ENCODE data around the gene SLC30A3. TPM values are rescaled to one million over a fixed set of nuclear protein-coding genes. Genes with fewer than 3 reads are reported as not detected.
A peak's percentile ranks its signal among the peaks of the same experiment; 100 is the strongest.

Gene SLC30A3
- total RNA-seq, 1 experiment from 2014 or later: not detected

DNA sequence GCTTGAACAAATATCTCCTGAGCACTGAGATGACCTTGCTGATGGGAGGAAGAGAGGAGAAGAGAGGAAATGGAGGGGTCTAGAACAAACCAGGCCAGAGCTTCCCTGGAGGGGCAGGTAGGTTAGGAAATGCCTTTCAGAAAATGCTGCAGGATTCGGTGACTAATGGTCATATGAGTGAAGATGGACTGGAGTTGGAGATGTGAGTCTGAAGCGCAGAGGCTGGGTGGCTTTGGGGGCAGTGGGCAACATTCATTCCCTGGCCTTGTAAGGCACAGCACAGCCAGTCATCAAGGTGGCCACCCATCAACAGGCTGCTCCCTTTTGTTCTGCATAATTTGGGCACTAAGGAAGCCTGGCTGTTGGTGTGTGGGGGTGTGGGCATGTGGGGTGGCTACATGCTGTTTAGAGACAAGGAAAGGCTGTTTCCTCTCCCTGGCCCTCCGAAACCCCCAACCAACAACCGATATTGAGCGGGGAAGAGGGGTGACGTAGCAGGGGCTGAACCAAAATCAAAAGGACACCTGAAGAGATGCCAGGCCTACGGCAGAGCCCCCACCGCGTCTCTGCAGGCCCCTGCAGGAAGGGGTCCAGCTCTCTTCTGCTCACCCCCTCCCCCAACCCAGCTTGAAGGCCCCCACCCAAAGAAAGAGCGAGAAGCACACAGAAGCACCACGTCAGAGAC is 1.5 kb downstream of the SLC30A3 start:
- DNase-seq (ENCODE audit: low read depth): no peak

DNA sequence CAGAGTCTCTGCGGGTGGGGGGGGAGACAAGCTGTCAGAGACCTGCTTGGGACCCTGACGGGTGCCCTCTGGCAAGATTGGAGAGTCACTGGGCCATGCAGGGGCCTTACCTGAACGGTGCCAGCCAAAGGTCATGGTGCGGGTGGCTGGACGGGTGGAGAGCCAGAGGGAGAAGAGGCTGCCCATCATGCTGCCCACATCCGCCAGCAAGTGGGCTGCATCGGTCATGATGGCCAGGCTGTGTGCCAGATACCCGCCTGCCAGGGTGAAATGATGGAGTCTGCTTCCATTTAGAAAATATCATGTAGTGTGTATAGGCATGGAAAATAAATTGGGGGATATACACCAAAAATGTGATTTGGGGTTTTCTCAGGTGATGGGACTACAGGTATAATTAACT is 4.8 kb downstream of the SLC30A3 start:
- DNase-seq (ENCODE audit: low read depth): no peak

DNA sequence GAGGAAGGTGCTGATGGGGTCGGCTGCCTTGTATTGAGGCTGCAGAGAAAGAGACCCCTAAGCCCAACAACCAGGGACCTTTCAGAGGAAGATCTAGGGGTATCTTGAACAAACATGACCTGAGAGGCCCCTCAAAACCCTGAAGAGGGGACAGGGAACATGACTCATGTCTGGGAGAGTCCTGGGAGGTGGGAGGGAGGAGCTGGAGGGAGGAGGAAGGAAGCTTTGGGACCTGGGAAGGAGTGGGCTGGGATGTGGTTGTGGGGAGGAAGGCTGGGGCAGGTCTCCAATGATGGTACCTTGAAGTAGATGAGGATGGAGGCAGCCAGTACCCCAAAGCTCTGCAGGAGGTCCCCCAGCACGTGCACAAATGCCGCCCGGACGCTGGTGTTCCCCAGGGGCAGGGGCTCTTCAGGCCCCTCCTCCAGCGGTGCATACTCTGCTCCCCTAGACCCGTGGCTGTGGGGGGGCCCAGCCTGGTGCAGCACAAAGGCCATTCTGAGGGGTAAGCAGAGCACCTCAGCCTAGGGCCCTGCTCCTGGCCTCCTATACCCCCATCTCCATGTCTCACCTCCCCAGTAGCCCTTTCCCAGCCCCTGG is 5.9 kb downstream of the SLC30A3 start:
- DNase-seq (ENCODE audit: low read depth): no peak

DNA sequence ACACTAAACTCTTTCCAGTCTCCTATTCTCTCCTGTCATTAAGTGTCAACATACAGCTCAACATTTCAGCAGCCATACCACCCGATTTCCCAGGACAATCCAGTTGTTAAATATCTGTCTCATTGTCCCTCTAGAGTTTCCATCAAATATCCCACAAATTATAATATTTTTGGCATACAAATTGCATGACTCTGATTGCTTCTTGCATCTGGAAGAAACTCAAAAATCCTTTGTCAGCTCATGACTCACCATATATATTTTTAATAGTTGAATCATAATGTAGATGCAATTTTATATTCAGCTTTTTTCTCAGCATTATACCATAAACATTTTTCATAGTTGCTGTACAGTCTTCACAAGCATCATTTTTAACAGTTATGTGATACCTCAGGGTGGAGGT is 7.2 kb downstream of the SLC30A3 start:
- DNase-seq (ENCODE audit: low read depth): no peak

DNA sequence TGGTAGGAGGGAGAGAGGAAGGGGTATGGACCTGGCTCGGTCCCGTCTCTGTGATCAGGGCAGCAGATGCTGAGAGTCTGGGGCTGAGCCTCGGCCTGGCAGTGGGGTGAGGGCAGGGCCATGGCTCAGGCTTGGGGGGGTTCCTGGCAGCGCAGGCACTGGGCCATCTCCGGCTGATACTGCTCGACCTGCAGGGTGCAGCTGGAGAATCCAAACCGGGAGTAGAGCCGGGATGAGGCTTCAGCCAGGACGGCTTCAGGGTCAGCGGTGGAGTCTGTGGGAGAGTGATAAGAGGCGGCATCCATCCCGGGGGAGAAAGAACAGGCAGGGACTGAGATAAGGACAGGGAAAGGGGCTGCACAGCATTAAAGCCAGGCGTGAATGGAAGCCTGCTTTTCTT is 7.7 kb downstream of the SLC30A3 start:
- no peak for DNase-seq (ENCODE audit: low read depth)

DNA sequence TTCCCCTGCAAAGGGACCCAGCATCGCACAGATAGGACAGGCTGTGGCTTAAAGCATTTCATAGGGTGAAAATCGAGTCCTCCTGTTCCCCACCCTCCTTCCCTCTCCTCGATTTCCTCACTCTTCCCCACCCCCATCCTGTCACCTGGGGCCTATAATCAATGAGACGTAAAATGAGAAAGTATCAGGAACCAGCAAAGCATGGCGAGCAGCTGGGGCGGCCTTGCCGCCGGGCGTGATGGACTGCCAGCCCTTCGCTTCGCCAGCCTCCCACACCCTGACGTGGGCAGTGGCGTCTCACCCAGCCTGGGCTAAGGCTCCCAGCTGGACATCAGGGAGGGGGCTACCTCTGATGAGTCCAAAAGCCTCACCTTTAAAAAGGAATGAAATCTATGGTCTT is 11.1 kb downstream of the SLC30A3 start:
- DNase-seq (ENCODE audit: low read depth): no peak

DNA sequence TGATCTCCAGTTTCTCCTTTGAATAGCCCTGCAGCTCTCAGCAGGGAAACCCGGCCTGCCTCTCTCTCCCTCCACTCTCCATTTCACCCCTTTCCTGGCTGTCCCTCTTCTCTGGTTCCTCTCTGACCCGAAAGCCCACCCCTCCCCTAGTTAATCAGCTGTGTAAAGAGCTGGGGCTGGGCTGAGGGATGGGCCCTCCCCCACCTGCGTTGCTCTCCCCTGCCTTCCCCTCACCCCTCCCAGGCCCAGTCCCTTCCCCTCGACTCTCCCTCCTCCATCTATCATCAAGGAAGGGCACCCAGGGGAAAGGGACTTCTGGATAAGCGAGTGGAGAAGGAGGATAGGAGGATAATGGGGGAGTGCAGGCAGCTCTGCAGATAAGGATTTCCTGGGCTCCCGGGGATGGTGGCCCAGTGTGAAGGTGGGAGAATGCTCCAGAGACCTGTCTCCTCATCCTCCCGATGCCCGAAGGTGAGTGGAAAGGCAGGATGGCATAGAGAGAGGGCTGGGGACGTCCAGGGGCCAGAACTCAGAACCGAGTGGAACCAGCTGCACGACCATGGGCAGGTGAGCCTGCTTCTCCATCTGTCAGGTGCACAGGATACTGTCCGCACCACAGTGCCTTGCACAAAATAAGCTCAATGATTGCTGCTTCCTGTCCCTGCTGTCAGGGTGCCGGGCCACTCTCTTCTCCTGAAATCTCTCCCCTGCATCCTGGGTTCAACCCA is 12.0 kb downstream of the SLC30A3 start:
- no peak for DNase-seq (ENCODE audit: low read depth)

DNA sequence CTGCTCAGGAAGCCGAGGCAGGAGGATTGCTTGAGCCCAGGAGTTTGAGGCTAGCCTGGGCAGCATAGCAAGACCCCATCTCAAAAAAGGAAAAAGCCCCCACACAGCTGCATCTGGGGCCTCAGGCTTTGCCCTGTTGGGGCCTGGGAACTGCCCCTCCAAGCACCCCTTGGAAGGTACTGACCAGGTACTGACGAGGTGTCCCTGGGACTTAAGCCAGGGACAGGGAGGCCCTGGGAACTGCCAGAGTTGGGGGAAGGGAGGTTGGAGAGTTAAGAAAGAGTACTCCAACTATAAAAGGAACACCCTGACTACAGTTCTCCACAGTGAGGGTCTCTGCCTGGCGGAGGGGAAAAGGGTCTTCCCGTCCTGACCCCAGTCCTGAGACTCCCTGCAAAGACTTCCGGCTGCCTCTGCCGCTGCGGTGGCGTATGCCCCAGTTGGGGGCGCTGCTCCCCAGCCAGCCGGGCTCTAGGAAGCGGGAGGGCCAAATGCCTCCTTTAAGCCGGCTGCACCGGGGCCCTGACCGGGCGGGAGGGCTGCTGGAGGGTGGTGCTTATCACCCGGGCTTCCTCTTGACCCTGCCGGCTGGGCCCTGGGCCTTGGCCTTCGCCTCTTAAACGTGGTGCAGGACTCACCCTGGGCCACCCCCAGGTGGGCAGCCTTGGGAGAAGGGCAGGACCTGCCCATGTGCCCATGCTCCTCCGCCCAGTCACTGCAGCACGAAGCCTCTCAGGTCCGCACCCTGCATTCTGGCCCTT is 12.8 kb downstream of the SLC30A3 start:
- DNase-seq (ENCODE audit: low read depth): no peak

DNA sequence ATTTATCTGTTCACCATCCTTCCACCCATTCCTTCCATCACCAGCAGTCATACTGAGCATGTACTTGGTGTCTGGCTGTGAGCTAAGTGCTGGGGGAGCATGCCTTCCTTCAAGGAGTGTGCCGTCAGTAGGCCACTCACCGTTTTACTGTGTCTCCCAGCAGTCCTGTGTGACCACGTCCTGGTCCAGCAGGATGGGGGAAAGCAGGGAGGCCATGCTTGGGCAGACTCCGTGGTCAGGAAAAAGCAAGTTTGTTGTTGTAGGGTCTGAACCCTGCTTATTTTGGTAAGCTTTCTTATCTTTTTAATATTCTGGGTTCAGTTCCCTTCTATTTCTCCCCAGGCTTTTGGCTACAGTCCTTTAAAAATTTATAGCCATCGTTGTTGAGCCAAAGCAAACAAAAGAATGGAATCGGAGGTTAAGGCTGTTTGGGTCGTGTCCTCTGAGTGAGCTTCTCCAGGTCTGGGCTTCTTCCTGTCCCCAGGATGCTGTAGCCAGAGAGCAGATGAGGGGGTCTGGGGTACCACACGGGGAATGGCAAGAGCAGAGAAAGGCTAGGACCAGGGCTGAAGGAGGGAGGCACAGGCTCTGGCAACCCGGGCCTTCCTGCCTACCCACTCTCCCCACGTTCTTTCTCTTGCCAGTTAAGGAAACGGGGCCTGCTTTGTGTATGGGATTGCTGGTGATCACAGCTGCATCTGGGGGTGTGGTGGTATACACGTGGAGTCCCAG is 13.5 kb downstream of the SLC30A3 start:
- DNase-seq (ENCODE audit: low read depth): peak; percentile 23

DNA sequence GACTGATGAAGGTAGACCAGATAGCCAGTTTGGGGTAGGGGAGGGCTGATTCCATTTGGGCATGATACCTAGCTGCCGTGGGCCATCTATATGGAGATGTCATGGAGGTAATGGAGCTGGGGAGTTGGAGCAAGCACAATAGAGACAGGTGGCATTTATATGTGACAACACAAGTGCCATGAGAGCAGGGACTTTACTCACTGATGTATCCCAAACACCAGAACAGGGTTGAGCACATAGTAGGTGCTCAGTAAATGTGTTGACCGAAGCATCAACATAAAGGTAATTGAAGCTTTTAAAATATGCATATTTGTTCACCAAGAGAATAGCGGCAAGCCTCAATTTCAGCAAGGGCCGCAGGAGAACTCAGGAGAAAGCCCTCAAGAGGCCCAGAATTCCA is 15.0 kb downstream of the SLC30A3 start:
- DNase-seq (ENCODE audit: low read depth): no peak

DNA sequence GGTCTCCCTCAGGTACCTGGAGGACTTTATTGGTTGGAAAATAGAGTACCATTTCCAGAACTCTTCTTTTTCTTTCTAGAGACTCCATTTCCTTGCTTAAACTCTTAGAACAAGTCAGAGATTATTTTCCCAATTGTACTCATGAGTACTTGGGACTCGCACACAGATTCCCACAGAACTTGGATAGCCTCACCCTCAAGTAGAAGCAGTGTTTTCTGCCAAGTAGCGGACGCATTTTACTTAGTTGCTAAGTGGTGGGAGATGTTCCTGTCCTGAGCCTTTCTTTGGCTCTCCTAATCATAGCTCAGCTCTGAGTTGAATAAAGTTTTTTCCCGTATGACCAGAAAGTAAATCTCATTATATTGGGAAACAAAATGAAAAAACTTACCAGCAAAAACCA is 17.2 kb downstream of the SLC30A3 start:
- DNase-seq (ENCODE audit: low read depth): no peak

DNA sequence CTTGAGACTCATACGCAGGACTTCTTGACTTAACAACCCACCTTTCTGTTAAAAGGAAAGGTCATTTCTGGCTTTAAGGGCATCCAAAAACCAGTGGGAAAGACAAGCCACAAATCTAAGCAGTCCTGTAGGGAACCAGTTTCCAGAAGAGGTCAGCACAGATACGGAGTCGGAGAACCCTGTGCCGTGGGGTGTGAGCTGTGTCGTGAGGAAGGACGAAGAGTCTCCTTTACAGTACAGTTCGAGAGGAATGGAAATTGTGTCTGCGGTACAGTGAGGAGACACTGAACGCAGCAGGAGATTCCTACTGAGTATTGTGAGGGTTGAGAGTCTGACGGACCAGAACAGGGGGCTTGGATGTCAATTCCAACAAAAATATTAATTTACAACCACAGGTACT is 17.7 kb downstream of the SLC30A3 start:
- DNase-seq (ENCODE audit: low read depth): no peak

DNA sequence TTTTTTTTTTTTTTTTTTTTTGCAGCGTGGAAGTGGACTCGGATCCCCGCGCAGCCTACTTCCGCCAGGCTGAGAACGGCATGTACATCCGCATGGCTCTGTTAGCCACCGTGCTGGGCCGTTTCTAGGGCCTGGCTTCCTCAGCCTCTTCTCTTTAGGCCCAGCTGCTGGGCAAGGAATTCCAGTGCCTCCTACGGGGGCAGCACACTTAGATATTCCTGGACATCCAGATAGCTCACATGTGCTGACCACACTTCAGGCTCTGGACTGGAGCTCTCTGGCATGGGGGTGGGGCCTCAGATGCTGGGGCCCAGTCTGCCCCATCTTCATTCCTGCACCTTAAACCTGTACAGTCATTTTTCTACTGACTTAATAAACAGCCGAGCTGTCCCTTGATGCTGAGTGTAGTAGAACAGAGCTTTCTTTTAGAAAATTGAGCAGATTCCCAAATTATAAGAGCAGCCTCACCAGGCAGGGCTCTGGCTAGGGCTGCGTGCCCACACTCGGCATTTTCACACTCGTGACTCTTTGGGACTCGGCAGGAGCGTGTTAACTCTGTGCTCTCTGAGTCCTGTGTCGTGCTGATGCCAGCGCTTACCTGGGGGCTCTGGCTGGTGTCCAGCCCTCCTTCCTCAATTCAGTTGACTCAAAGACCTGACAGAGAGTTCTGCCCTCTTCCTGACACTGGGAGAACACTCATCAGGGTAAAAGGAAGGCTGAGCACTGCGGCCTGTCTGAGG is 19.3 kb downstream of the SLC30A3 start:
- no peak for DNase-seq (ENCODE audit: low read depth)

DNA sequence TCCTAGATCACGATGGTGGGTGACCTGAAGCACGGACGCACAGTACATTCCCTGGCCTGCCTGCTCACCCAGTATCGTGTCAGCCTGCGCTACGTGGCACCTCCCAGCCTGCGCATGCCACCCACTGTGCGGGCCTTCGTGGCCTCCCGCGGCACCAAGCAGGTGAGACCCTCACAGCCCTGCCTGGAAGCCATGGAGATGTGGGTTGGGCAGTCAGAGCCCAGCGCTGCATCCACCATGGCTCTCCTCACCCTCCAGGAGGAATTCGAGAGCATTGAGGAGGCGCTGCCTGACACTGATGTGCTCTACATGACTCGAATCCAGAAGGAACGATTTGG is 20.3 kb downstream of the SLC30A3 start:
- DNase-seq (ENCODE audit: low read depth): no peak

DNA sequence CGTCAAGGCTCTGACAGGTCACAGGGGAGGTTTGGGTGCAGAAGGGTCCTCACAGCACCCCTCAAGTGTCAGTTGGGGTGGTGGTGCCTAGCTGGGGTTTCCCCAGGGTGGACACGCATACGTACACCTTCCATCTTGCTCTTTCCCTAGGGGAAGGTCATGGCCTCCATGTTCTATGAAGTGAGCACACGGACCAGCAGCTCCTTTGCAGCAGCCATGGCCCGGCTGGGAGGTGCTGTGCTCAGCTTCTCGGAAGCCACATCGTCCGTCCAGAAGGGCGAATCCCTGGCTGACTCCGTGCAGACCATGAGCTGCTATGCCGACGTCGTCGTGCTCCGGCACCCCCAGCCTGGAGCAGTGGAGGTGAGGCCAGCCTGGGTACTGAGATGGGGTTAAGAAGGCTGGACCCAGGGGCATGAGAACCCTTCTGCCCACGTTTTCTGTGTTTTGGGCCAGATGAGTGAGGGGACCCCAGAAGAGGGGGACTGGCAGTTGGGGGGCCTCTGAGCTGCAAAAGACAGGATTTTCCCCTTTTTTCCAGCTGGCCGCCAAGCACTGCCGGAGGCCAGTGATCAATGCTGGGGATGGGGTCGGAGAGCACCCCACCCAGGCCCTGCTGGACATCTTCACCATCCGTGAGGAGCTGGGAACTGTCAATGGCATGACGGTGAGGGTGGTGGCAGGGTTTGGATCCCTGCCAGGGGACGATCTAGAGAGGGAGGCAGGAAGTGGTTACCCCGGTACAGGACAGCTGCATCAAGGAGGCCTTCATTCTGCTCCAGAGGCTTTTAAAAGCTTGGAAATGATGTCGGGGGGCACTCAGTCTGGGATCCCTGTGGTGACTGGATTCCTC is 20.9 kb downstream of the SLC30A3 start:
- DNase-seq (ENCODE audit: low read depth): no peak

DNA sequence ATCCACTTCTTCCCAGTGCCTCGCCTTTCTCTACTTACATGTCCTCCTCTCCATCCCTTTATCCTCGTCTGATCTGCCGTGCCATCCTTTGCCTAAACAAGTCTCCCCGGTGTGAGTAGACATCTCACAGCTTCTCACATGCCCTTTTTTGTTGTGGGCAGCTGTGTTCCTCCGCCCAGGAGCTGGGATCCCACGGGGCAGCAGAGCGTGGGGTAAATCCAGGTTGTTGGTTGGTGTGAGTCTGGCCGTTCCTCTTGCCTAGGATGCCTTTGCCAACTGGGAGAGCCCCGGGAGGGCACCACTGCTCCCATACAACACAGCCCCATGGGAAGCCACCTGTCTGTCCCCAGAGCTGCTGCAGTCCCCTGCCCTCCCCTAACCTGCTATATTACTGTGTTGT is 22.4 kb downstream of the SLC30A3 start:
- no peak for DNase-seq (ENCODE audit: low read depth)

DNA sequence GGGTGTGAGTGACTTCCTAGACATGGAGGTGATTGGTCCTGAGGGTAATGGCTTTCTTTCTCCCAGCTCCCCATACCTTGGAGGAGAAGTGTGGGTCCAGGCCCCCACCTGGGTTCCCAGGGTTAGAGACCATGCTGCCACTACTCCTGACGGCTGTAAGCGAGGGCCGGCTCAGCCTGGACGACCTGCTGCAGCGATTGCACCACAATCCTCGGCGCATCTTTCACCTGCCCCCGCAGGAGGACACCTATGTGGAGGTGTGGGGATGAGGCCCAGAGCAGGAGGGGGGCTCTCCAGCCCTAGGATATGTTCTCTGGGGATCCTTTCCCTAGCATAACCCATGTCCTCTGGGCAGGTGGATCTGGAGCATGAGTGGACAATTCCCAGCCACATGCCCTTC is 23.9 kb downstream of the SLC30A3 start:
- no peak for DNase-seq (ENCODE audit: low read depth)

DNA sequence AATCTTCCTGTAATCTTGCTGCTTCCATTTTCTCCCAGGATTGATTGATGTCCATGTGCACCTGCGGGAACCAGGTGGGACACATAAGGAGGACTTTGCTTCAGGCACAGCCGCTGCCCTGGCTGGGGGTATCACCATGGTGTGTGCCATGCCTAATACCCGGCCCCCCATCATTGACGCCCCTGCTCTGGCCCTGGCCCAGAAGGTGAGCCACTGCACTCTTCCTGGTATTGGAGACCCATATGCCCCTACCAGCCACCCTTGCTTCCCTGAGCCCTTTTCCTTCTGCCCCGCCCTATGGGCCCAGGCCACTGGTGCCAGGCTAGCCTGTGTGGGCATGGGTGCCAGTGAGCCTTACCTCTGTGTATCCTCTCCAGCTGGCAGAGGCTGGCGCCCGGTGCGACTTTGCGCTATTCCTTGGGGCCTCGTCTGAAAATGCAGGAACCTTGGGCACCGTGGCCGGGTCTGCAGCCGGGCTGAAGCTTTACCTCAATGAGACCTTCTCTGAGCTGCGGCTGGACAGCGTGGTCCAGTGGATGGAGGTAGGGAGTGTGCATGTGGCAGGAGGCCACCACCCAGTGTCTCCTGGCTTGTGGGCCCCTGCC is 25.4 kb downstream of the SLC30A3 start:
- no peak for DNase-seq (ENCODE audit: low read depth)

DNA sequence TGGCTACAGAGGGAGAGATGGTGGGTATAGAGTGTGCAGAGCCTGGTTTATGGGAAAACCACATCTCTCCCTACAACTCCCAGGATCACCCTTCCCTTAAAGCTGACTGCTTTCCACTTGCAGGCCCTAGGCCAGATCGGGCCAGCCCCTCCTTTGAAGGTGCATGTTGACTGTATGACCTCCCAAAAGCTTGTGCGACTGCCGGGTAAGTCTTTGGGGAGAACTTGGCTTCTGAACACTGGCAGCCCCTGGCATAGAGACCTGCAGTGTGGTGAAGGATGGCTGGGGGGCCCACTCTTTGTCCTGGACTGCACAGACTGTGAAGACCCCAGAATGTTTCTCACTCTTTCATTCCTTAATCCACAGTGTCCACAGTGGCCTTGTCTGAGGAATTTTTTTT is 26.2 kb downstream of the SLC30A3 start:
- no peak for DNase-seq (ENCODE audit: low read depth)

DNA sequence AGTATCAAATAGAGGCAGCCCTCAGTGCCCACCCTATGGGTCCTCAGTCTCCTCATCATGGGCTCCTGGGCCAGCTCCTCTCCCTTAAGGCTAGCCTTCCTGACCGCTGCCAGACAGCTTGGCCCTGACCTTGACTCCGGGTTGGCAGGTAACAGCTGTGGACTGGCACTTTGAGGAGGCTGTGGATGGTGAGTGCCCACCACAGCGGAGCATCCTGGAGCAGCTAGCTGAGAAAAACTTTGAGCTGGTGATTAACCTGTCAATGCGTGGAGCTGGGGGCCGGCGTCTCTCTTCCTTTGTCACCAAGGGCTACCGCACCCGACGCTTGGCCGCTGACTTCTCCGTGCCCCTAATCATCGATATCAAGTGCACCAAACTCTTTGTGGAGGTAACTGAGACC is 26.7 kb downstream of the SLC30A3 start:
- no peak for DNase-seq (ENCODE audit: low read depth)
